Brain microvascular endothelial cell (primary cell): ENCODE data around the gene B4GALT5.

ENCODE experiments used
- DNase-seq: peaks from one replicate; pipeline ENCODE4 v3.0.0-alpha.2; 2020
- H3K27ac ChIP-seq: fragments of 250-450 bp; sonication (Bioruptor Pico); 2 replicates; pipeline ENCODE4 v1.5.1; 2020; ENCODE audit warnings: mild to moderate bottlenecking, moderate library complexity
- H3K27me3 ChIP-seq: fragments of 250-450 bp; sonication (Bioruptor Pico); replicated peaks from 2 replicates; pipeline ENCODE4 v1.5.1; 2020; ENCODE audit warnings: mild to moderate bottlenecking
- H3K36me3 ChIP-seq: fragments of 250-450 bp; sonication (Bioruptor Pico); replicated peaks from 2 replicates; pipeline ENCODE4 v1.5.1; 2020; ENCODE audit warnings: mild to moderate bottlenecking
- H3K4me3 ChIP-seq: 2 replicates; pipeline ENCODE4 v1.5.1; 2011; ENCODE audit warnings: low read depth, mild to moderate bottlenecking, control low read depth, low read length, moderate library complexity
- CTCF ChIP-seq: IDR thresholded peaks from 2 replicates; pipeline ENCODE4 v1.5.1; 2011; ENCODE audit warnings: low read depth, mild to moderate bottlenecking, moderate library complexity, low read length, control low read depth, inconsistent platforms; ENCODE audit errors: missing control alignments
- in situ Hi-C: cut with HindIII; loops from 2 replicates; pipeline ENCODE4 v1.10.0; 2017; ENCODE audit warnings: low sequenced_read_pairs, low pct_ligation_motif_present

The B4GALT5 gene

GRCh38 chr20:49750611-49751396 is 37.1 kb upstream of the B4GALT5 start:
- no peak overlapping the region for H3K27ac ChIP-seq
- TF ChIP-seq CTCF: no peak
- in situ Hi-C loops: no loop called here
- no peak overlapping the region for H3K4me3 ChIP-seq
- no peaks in the 10 kb centered on the region for H3K36me3 ChIP-seq
- H3K27me3 ChIP-seq: no peaks in the 10 kb centered on the region
- no peak for DNase-seq

GRCh38 chr20:49749625-49750024 is 35.9 kb upstream of the B4GALT5 start:
- Histone ChIP-seq H3K27me3 (no peaks in the 10 kb centered on the region), H3K4me3 (no peak overlapping the region), H3K36me3 (no peaks in the 10 kb centered on the region), H3K27ac (no peak overlapping the region)
- no peak for TF ChIP-seq CTCF
- in situ Hi-C loops: no loop called here
- no peak for DNase-seq

GRCh38 chr20:49748525-49748838 is 34.8 kb upstream of the B4GALT5 start:
- H3K27ac ChIP-seq: no peak overlapping the region
- in situ Hi-C loops: no loop called here
- TF ChIP-seq CTCF: no peak

GRCh38 chr20:49747707-49748524 is 34.2 kb upstream of the B4GALT5 start:
- no peak for TF ChIP-seq CTCF
- Histone ChIP-seq H3K36me3 (no peaks in the 10 kb centered on the region), H3K27ac (no peak overlapping the region), H3K4me3 (no peak overlapping the region), H3K27me3 (no peaks in the 10 kb centered on the region)
- DNase-seq: peak; percentile 0
- in situ Hi-C loops: no loop called here

More at GRCh38 chr20:49748525-49748838, 34.8 kb upstream of the B4GALT5 start:
- Histone ChIP-seq H3K4me3 (no peak overlapping the region), H3K36me3 (no peaks in the 10 kb centered on the region), H3K27me3 (no peaks in the 10 kb centered on the region)
- no peak for DNase-seq

- in situ Hi-C loops: no loop called here
- no peak for DNase-seq
- no peak for TF ChIP-seq CTCF
- Histone ChIP-seq H3K27ac (no peak overlapping the region), H3K27me3 (no peaks in the 10 kb centered on the region), H3K36me3 (no peaks in the 10 kb centered on the region), H3K4me3 (no peak overlapping the region)
These were observed 29.3 kb upstream of the B4GALT5 start for GRCh38 chr20:49742948-49743347.
